Measurements from ENCODE around the gene UBE2D2.
"Not testable (repeated sequence)": the region's sequence is repeated elsewhere in the genome, so short reads cannot be mapped to it uniquely, and the experiment has no call there.

The UBE2D2 gene

DNA sequence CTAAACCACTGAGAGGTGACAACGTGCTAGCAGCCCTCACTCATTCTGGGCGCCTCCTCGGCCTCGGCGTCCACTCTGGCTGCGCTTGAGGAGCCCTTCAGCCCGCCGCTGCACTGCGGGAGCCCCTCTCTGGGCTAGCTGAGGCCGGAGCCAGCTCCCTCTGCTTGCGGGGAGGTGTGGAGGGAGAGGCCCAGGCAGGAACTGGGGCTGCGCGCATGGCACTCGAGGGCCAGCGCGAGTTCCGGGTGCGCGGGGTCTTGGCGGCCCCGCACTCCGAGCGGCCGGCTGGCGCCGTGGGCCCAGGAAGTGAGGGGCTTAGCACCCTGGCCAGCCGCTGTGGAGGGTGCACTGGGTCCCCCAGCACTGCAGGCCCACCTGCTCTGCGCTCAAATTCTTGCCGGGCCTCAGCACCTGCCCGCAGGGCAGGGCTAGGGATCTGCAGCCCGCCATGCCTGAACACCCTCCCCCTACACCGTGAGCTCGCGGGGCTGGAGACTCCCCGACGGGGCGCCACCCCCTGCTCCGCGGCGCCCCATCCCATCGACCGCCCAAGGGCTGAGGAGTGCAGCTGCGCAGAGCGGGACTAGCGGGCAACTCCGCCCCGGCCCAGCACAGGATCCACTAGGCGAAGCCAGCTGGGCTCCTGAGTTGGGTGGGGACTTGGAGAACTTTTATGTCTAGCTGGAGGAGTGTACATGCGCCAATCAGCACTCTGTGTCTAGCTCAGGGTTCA lies 11.8 kb upstream of the UBE2D2 start:
- no peak for DNase-seq (ENCODE audit: low spot score)

GRCh38 chr5:139550051-139550872 lies 10.9 kb upstream of the UBE2D2 start:
- not testable (repeated sequence) for DNase-seq (ENCODE audit: low spot score)

- DNase-seq (ENCODE audit: low spot score), result no peak
Observed at GRCh38 chr5:139551191-139551889, 9.8 kb upstream of the UBE2D2 start.

- no peak for DNase-seq (ENCODE audit: low spot score)
Observed at GRCh38 chr5:139552893-139553575, 8.1 kb upstream of the UBE2D2 start.

DNA sequence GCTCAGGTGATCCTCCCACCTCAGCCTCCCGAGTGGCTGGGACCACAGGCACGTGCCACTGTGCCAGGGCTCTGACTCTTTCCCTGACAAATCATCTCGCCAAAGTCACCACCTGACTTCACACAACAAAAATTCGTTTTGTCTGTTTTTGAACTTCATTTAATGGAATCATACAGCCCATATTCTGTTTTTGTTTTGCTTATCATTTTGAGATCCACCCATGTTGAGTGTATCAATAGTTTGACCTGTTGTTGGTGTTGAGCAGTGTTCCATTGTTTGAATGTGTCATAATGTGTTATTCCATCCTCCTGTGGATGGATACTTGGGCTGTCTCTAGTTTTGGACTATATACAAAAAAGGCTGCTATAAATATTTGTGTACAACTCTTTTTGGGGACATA lies 6.9 kb upstream of the UBE2D2 start:
- no peak for DNase-seq (ENCODE audit: low spot score)

DNA sequence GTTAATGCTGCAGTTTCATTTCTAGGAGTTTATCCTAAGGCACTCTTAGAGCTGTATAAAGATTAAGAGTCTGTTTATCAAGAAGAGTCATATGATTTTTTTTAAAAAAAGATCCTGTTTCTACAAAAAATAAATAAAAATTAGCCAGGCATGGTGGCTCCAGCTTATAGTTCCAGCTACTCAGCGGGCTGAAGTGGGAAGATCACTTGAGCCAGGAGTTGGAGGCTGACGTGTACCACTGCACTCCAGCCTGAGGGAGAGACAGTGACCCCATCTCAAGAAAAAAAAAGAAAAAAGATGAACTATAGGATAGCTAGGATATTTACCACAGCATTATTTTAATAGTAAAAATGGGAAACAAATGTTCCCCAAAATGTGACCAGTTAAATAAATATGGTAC lies 3.3 kb upstream of the UBE2D2 start:
- no peak for DNase-seq (ENCODE audit: low spot score)

DNA sequence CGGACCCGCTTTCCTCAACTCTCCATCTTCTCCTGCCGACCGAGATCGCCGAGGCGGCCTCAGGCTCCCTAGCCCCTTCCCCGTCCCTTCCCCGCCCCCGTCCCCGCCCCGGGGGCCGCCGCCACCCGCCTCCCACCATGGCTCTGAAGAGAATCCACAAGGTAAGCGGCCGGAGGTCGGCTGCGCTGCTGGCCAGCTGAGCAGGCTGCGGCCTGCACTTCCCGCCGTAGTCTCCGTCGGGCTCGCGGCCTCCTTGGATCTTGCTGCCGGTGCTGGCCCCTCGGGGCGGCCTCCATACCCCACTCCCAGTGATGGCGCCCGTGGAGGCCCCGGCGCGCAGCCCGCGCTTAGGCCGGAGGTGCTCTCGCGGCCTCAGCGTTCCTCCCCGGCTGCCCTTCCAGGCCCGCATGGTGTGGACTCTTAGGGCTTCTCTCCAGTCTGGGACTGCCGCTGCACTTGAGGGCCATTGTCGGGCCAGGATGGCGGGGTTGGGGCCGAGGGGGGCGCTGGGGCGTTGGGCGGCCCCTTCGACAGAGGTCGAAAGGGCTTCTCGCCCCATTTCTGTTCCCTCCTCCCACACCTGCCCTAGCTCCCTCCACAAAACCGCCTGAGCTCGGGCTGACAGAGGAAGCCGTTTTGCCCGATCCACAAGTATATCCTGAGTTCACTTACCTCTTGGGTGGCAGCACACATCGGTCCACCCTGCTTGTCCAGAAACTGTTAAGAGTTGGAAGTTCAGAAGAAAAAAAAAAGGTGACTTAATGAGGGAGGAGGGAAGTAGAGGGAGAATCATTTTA lies 714 bp downstream of the UBE2D2 start:
- peak; percentile 56 for DNase-seq (ENCODE audit: low spot score)

DNA sequence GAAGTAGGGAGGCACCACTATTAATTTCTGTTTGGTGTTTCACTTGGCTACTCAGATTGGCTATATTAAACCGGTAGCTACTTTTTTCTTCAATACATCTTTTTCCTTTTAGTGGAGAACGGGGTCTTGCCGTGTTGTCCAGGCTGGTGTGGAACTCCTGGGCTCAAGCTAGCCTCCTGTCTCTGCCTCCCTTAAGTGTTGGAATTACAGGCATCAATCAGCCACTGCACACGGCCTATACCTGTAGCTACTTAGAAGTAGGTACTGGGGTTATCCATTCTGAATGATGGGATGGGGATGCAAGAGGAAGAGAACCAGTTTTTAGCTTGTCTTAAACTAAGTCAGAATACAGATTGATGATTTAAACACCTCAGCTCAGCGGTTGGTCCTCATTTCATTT lies 1.7 kb downstream of the UBE2D2 start:
- DNase-seq (ENCODE audit: low spot score), result no peak

DNA sequence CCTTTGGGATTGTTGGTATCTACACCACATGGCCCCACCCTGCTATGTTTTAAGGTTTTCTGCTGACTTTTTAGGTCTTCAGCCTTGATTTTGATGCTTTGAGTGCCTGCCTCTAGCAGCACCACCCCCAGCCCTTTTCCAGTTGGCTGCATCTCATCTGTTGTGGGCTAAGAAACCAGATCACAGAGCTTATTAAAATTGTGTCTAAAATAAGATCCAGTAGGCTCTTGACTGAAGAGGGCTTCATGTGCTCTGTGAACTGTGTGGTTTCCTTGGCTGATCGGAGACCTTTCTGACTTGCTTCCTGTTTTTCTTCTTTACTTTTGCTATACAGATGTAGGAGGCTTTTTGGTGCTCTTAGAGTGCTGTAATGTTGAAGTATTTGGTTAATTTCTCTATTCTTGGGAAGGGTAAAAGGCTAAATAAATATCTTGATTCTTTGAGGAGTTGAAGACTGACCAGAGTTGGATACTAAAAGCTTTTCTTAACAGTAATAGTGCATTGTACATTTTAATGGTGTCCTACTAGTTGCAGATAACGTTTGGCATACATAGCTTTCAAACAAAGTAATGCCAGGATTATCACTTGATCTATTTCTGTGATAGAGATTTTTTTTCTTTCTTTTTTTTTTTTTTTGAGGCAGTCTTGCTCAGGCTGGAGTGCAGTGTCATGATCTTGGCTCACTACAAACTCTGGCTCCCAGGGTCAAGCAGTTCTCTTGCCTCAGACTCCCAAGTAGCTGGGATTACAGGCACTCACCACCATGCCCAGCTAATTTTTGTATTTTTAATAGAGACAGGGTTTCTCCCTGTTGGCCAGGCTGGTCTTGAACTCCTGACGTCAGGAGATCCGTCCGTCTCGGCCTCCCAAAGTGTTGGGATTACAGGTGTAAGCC lies 4.5 kb downstream of the UBE2D2 start:
- no peak for DNase-seq (ENCODE audit: low spot score)

DNA sequence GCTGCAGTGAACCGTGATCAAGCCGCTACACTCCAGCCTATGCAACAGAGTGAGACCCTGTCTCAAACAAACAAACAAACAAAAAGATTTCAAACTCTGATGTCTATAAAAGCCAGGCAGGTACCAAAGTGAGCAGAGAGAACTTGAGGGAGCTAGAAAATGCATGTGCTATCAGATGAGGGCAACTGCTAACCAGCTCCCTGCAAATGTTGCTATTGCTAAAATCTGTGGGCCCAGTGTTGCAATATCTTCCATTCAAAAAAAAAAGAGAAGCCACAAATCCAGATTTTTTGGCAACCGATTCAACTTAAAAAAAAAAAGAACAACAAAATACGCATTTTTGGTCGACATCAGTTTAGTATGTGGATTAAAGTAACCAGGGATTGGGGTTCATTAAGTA lies 5.5 kb downstream of the UBE2D2 start:
- no peak for DNase-seq (ENCODE audit: low spot score)

DNA sequence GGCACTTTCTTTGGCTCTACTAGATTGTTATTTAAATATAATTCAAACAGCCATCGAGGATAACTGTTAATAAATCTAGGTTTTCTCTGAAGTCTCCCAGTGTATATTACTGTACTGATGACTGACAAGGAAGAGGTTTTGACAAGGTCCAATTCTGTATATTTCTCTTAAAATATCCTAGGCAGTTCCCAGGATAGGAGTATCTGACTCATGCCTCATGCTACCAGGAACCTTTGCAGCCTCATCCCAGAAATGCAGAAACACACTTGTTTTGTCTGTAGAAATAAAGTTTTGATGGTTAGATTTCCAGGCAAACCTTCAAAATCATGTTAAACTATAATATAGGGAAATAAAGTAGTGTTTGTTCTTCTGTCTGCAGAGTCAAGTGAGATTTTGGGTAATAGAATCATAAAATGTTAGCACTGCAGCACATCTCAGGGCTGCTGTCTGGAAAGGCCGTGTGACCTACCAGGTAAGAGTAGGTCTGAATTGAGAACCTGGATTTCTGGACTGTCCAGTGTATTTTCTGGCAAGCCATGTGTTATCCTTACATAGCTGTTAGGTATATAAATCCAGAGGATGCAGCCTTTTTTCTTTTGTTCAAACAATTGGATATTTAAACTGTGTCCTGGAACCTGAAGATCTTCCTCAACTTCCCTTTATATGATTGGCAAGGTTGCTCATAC lies 8.3 kb downstream of the UBE2D2 start:
- no peak for DNase-seq (ENCODE audit: low spot score)

DNA sequence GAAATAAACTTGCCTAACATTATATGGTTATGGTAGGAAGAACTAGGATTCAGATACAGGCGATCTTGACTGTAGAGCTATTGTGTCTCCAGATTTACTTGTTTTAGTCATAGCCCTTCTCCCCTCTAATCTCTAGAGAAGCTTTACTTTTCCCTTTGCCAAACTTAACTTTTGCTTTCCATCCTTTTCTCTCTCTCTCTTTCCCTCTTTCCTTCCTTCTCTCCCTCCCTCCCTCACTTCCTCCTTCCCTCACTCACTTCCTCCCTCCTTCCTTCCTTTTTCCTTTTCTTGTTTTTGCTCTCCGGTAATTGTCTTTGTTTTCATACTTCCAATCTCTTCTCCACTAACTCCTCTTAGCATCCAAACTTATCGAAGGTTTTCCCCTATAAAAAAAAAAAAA lies 10.4 kb downstream of the UBE2D2 start:
- DNase-seq (ENCODE audit: low spot score), result no peak

- no peak for DNase-seq (ENCODE audit: low spot score)
Observed at GRCh38 chr5:139571966-139572365, 10.8 kb downstream of the UBE2D2 start.

DNA sequence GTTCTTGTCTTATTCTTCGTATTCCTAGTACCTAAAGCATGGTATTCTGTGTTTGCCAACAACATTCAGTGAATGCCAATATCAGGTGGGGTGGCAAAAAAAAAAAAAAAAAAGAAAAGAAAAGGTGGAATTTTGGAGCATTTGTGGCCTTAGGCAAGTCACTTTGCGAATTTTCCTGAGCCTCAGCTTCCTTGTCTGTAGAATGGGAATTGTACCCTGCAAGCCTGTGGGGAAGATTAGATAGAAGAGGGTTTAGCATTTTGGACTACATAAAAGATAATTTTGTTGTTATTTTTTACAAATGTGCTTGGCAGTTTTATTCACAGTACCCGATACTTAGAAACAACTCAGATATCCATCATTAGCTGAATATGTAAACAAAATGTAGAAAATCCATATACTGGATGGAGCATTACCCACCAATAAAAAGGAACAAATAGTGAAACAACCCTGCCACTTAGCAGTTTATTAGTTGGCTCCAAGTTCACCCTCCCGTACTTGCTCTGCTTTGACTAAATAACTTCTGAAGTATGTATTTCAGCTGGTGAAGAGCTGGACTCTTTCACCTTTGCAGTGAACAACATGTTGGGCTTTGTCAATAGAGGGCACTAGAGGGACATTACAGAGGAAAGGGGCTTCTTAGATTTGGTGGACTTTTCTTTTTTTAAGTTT lies 13.6 kb downstream of the UBE2D2 start:
- DNase-seq (ENCODE audit: low spot score), result no peak

DNA sequence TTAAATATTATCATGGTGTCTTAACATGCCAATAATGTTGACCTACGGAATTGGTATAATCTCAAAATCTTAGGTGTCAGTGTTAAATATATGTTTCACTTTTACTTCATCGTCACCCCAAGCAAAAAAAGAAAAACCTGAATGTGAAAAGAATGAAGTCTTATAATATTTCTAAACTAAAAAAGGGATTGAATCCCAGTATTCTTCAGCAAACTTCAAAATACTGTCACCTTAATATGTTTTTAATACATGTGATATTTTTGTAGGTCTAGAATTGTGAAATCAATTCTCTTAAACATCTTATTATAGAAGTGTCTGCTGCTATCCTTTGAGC lies 14.1 kb downstream of the UBE2D2 start:
- DNase-seq (ENCODE audit: low spot score), result no peak

GRCh38 chr5:139575751-139576150 lies 14.6 kb downstream of the UBE2D2 start:
- DNase-seq (ENCODE audit: low spot score), result no peak

DNA sequence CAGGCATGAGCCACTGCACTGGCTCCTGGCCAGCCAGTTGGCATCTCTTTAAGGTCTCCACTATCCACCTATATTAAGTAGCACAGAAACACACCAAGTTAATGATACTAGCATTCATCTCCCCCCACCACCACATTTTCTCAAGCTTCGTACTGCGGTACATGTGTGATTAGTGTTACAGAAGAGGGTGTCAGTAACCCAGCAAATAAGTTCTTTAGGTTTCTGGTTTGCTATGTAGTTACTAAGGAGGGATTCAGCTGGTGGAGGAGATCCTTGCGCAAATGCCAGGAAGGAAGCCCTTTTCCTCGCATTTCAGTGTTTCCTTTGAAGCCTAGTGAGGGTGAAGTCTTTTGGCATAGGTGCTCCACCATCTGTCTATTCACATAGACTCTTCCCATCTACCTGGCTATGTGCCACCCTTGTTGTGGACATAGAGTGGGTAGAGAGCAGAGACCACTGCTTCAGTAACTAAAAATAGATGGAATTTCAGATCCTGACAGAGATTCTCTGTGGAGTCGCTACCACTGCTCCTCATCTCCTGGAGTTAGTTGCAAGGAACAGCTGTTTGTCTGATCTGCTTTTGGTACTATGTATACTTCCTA lies 16.7 kb downstream of the UBE2D2 start:
- DNase-seq (ENCODE audit: low spot score), result no peak

GRCh38 chr5:139578325-139578724 lies 17.2 kb downstream of the UBE2D2 start:
- no peak for DNase-seq (ENCODE audit: low spot score)

- not testable (repeated sequence) for DNase-seq (ENCODE audit: low spot score)
Observed at GRCh38 chr5:139582181-139582580, 21.0 kb downstream of the UBE2D2 start.
